ENCODE results near the gene ZDHHC7.

ZDHHC7 gene

GRCh38 chr16:84989749-84990620 lies 21.4 kb downstream of the ZDHHC7 start:
- DNase-seq: no peak

- DNase-seq: no peak
These were observed 22.8 kb downstream of the ZDHHC7 start for GRCh38 chr16:84988328-84989080.

GRCh38 chr16:84986879-84987278 lies 24.5 kb downstream of the ZDHHC7 start:
- DNase-seq: no peak

- no peak for DNase-seq
These were observed 25.2 kb downstream of the ZDHHC7 start for GRCh38 chr16:84986102-84986501.

GRCh38 chr16:84985079-84986065 lies 26.0 kb downstream of the ZDHHC7 start:
- DNase-seq: no peak

- no peak for DNase-seq
These were observed 28.9 kb downstream of the ZDHHC7 start for GRCh38 chr16:84982434-84982833.

- no peak for DNase-seq
These were observed 31.8 kb downstream of the ZDHHC7 start for GRCh38 chr16:84979516-84979915.

GRCh38 chr16:84976644-84977400 lies 34.5 kb downstream of the ZDHHC7 start:
- DNase-seq: no peak

- no peak for DNase-seq
These were observed 35.8 kb downstream of the ZDHHC7 start for GRCh38 chr16:84975522-84975921.

- no peak for DNase-seq
These were observed 36.3 kb downstream of the ZDHHC7 start for GRCh38 chr16:84975066-84975465.

- no peak for DNase-seq
These were observed 37.4 kb downstream of the ZDHHC7 start for GRCh38 chr16:84973776-84974523.

GRCh38 chr16:84973236-84973635 lies 38.1 kb downstream of the ZDHHC7 start:
- no peak for DNase-seq

GRCh38 chr16:84970447-84971127 lies 40.7 kb downstream of the ZDHHC7 start:
- peak; percentile 62 for DNase-seq

GRCh38 chr16:84967828-84968227 lies 43.5 kb downstream of the ZDHHC7 start:
- DNase-seq: no peak

GRCh38 chr16:84965428-84966415 lies 45.6 kb downstream of the ZDHHC7 start:
- no peak for DNase-seq

GRCh38 chr16:84964386-84965128 lies 46.8 kb downstream of the ZDHHC7 start:
- DNase-seq: no peak

GRCh38 chr16:84963066-84963465 lies 48.3 kb downstream of the ZDHHC7 start:
- DNase-seq: no peak

GRCh38 chr16:84960942-84961341 lies 50.4 kb downstream of the ZDHHC7 start:
- DNase-seq: no peak
